Skin epidermis (tissue), 12 donors: ENCODE data around the gene AGPAT2.

Source experiments
- H3K27ac ChIP-seq, 21 experiments: fragments of 200-600 bp; sonication (generic) in 11 of 21; one replicate each; pipeline ENCODE4 v1.5.0; 2020; ENCODE audit warnings: mild to moderate bottlenecking in 3 of 21, inconsistent platforms in 2 of 21, moderate library complexity in 2 of 21
- H3K4me3 ChIP-seq, 7 experiments: fragments of 200-600 bp; sonication (generic) in 2 of 7; one replicate each; pipeline ENCODE4 v1.5.0; 2020; ENCODE audit warnings: inconsistent platforms in 2 of 7, mild to moderate bottlenecking in 2 of 7, moderate library complexity in 1 of 7

The AGPAT2 gene

DNA sequence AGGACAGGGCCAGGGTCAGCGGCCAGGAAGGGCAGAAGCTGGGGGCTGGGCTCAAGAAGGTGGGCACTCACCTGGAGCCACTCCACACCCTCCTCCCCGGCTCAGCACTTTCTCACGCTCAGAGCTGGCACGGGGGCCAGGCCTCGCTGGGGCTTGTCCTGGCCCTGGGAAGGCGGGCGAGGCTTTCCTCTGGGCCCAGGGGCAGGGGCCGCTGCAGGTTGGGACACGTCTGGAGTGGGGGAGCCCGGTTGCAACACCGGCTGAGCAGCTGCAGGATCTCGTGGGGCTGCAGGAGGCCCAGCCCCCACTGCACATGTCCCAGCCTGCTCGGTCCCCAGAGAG, 63.4 kb downstream of the AGPAT2 start:
- H3K4me3 ChIP-seq: no peak overlapping the region
- H3K27ac ChIP-seq: peak overlapping the region; percentile 26 to 89 (median 79)
